Measurements from ENCODE around the gene NXT2.

DNA sequence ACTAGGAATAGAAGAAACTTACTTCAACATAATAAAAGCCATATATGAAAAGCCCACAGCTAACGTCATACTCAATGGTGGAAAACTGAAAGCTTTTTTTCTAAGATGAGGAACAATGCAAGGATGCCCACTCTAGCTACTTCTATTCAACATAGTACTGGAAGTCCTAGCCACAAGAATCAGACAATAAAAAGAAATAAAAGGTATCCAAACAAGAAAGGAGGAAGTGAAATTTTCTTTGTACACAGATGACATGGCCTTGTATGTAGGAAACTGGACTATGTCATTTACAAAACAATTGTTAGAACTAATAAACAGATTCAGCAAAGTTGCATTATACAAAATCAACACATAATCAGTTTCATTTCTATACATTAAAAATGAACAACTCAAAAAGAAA is 25.5 kb upstream of the NXT2 start:
- TF ChIP-seq, protein P1, sequence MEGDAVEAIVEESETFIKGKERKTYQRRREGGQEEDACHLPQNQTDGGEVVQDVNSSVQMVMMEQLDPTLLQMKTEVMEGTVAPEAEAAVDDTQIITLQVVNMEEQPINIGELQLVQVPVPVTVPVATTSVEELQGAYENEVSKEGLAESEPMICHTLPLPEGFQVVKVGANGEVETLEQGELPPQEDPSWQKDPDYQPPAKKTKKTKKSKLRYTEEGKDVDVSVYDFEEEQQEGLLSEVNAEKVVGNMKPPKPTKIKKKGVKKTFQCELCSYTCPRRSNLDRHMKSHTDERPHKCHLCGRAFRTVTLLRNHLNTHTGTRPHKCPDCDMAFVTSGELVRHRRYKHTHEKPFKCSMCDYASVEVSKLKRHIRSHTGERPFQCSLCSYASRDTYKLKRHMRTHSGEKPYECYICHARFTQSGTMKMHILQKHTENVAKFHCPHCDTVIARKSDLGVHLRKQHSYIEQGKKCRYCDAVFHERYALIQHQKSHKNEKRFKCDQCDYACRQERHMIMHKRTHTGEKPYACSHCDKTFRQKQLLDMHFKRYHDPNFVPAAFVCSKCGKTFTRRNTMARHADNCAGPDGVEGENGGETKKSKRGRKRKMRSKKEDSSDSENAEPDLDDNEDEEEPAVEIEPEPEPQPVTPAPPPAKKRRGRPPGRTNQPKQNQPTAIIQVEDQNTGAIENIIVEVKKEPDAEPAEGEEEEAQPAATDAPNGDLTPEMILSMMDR (conservative IDR thresholded peaks at IDR 0.05 in 1 of 2, IDR thresholded peaks at IDR 0.05 in 1 of 2; ENCODE audit: extremely low read depth in 1 of 2, insufficient read depth in 1 of 2, low read depth in 1 of 2, low read length in 2 of 2), result no peak
- no peak for TF ChIP-seq EZH2 (IDR thresholded peaks at IDR 0.05; ENCODE audit: borderline replicate concordance, low read length)
